ENCODE data around the gene SLC39A2.

Gene SLC39A2

GRCh38 chr14:21014761-21015190 lies 15.7 kb downstream of the SLC39A2 start:
- H3K9me3 ChIP-seq = no peaks in the 10 kb centered on the region
- H3K4me1 ChIP-seq (ENCODE audit: control insufficient read depth in 1 of 2, insufficient read depth in 1 of 2, low read depth in 1 of 2, low read length in 1 of 2) = peaks cover 0 to 5% of the 10 kb centered on the region in 2 experiments
- H3K4me3 ChIP-seq (ENCODE audit: low read depth in 1 of 2, low read length in 1 of 2) = no peak overlapping the region
- peak; percentile 72 for TF ChIP-seq CTCF (IDR thresholded peaks at IDR 0.05)
- peaks cover 31% of the 10 kb centered on the region for H3K27me3 ChIP-seq
- H3K27ac ChIP-seq = no peak overlapping the region
- no peaks in the 10 kb centered on the region for H3K36me3 ChIP-seq

DNA sequence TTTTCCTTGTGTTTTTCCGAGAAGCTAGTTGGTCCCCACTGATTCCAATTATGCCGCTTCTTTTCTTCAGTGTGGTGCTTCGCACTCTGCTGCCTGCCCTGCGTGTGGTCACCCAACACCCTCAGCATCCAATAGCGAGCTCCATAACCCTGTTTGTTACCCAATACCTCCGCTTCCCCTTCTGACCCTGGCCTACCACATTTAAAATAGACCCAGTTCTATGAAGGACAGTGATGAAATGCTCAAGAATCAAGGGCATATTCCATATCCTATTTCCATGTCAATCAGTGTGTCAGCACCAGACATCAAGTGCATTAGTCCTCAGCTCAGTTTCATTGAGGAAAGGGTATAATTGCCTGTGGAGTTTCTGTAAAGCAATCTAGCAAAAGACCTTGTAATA lies 16.2 kb downstream of the SLC39A2 start:
- Histone ChIP-seq H3K27me3 (peaks cover 31% of the 10 kb centered on the region), H3K4me1 (ENCODE audit: control insufficient read depth in 1 of 2, insufficient read depth in 1 of 2, low read depth in 1 of 2, low read length in 1 of 2) (peaks cover 0 to 5% of the 10 kb centered on the region in 2 experiments), H3K27ac (no peak overlapping the region), H3K4me3 (ENCODE audit: low read depth in 1 of 2, low read length in 1 of 2) (no peak overlapping the region), H3K36me3 (no peaks in the 10 kb centered on the region), H3K9me3 (no peaks in the 10 kb centered on the region)
- no peak for TF ChIP-seq CTCF (IDR thresholded peaks at IDR 0.05)

- H3K36me3 ChIP-seq = no peaks in the 10 kb centered on the region
- peaks cover 0 to 5% of the 10 kb centered on the region in 2 experiments for H3K4me1 ChIP-seq (ENCODE audit: control insufficient read depth in 1 of 2, insufficient read depth in 1 of 2, low read depth in 1 of 2, low read length in 1 of 2)
- H3K4me3 ChIP-seq (ENCODE audit: low read depth in 1 of 2, low read length in 1 of 2) = no peak overlapping the region
- TF ChIP-seq CTCF (IDR thresholded peaks at IDR 0.05) = no peak
- H3K9me3 ChIP-seq = no peaks in the 10 kb centered on the region
- H3K27me3 ChIP-seq = peaks cover 35% of the 10 kb centered on the region
- no peak overlapping the region for H3K27ac ChIP-seq
Measured at GRCh38 chr14:21016413-21017190, 17.5 kb downstream of the SLC39A2 start.

- H3K27me3 ChIP-seq = peaks cover 36% of the 10 kb centered on the region
- no peaks in the 10 kb centered on the region for H3K36me3 ChIP-seq
- H3K9me3 ChIP-seq = no peaks in the 10 kb centered on the region
- TF ChIP-seq CTCF (IDR thresholded peaks at IDR 0.05) = no peak
- peaks cover 0 to 5% of the 10 kb centered on the region in 2 experiments for H3K4me1 ChIP-seq (ENCODE audit: control insufficient read depth in 1 of 2, insufficient read depth in 1 of 2, low read depth in 1 of 2, low read length in 1 of 2)
- H3K27ac ChIP-seq = no peak overlapping the region
- H3K4me3 ChIP-seq (ENCODE audit: low read depth in 1 of 2, low read length in 1 of 2) = no peak overlapping the region
Measured at GRCh38 chr14:21017528-21018245, 18.6 kb downstream of the SLC39A2 start.

DNA sequence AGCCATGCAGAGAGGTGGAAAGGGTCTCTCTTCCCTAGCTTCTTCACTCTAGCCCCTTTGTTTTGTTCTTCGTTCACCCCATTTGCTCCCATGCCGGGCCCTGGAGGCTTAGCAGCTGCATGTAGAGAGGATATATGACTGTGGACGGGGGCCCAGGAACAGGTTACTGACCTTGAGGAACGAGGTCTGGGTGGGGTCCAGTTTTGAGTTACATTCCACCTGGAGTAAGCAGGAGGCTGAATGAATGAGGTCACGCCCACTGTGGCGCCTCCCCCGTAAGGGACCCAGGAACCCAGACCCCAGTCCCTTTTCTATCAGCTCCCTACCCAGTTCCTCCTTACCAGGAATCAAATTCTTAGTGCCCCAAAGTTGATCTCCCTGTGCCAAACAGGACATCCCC lies 19.2 kb downstream of the SLC39A2 start:
- TF ChIP-seq CTCF (IDR thresholded peaks at IDR 0.05) = no peak
- Histone ChIP-seq H3K4me1 (ENCODE audit: control insufficient read depth in 1 of 2, insufficient read depth in 1 of 2, low read depth in 1 of 2, low read length in 1 of 2) (peaks cover 0 to 5% of the 10 kb centered on the region in 2 experiments), H3K4me3 (ENCODE audit: low read depth in 1 of 2, low read length in 1 of 2) (no peak overlapping the region), H3K27ac (no peak overlapping the region), H3K36me3 (no peaks in the 10 kb centered on the region), H3K27me3 (peaks cover 36% of the 10 kb centered on the region), H3K9me3 (no peaks in the 10 kb centered on the region)

All from neutrophil (primary cell).